Thyroid gland (tissue), 4 donors: Measurements from ENCODE around the gene CDH26. TPM values are rescaled to one million over a fixed set of nuclear protein-coding genes. Genes with fewer than 3 reads are reported as not detected.

Experiments used
- DNase-seq, 2 donors: peaks; one replicate each; pipeline ENCODE4 v3.0.0-alpha.2; 2019
- H3K27ac ChIP-seq, 3 donors: fragments of 200-600 bp; sonication (generic); 1 replicate in 2 of 3; 2 replicates in 1 of 3; pipeline ENCODE4 v1.5.1; 2016 to 2019; ENCODE audit warnings: mild to moderate bottlenecking in 1 of 3, moderate library complexity in 1 of 3
- H3K27me3 ChIP-seq: fragments of 200-600 bp; sonication (generic); one replicate; pipeline ENCODE4 v1.5.1; 2019
- H3K36me3 ChIP-seq, 2 donors: fragments of 200-600 bp; sonication (generic); one replicate each; pipeline ENCODE4 v1.5.1; 2016 to 2019
- H3K4me1 ChIP-seq, 2 donors: fragments of 200-600 bp; sonication (generic); one replicate each; pipeline ENCODE4 v1.5.1; 2017 to 2019
- H3K4me3 ChIP-seq, 3 donors: fragments of 200-600 bp; sonication (generic); replicated peaks in 1 of 3; 1 replicate in 2 of 3; 2 replicates in 1 of 3; pipeline ENCODE4 v1.5.1; 2016; ENCODE audit warnings: mild to moderate bottlenecking in 1 of 3
- H3K9me3 ChIP-seq: fragments of 200-600 bp; sonication (generic); one replicate; pipeline ENCODE4 v1.5.1; 2017
- POLR2A ChIP-seq, 2 donors: fragments of 450-650 bp; IDR thresholded peaks; one replicate each; pipeline ENCODE4 v1.6.1; 2017; ENCODE audit warnings: antibody characterized with exemption in 2 of 2, mild to moderate bottlenecking in 2 of 2, moderate library complexity in 1 of 2
- WGBS, 2 donors: methylation state at CpG; one replicate each; pipeline ENCODE4 v1.1.5; 2017; 5-methylcytosine and 5-hydroxymethylcytosine counted together
- intact Hi-C: fragments of 100-400 bp; cut with DNase I; formaldehyde crosslinking; loops from one replicate; pipeline ENCODE4 v1.15.1; 2023
- total RNA-seq, 4 donors: library from RNA; depleted of rRNA; stranded (reverse); fragments of >200 nt; gene quantifications; one replicate each; pipeline ENCODE4 v1.2.3, GENCODE V29; 2016
- TF ChIP-seq, protein P1 (sequence below), 6 experiments: fragments of 200-600 bp in 3 of 6; fragments of 450-650 bp in 3 of 6; sonication (generic) in 3 of 6; IDR thresholded peaks; one replicate each; pipeline ENCODE4 v1.5.1; 2016 to 2019; ENCODE audit warnings: antibody characterized with exemption in 6 of 6, mild to moderate bottlenecking in 2 of 6, inconsistent platforms in 1 of 6, moderate library complexity in 1 of 6

Gene CDH26
- total RNA-seq, 4 donors from 2014 or later = 0.56 to 2.5 (median 1.5) TPM

DNA sequence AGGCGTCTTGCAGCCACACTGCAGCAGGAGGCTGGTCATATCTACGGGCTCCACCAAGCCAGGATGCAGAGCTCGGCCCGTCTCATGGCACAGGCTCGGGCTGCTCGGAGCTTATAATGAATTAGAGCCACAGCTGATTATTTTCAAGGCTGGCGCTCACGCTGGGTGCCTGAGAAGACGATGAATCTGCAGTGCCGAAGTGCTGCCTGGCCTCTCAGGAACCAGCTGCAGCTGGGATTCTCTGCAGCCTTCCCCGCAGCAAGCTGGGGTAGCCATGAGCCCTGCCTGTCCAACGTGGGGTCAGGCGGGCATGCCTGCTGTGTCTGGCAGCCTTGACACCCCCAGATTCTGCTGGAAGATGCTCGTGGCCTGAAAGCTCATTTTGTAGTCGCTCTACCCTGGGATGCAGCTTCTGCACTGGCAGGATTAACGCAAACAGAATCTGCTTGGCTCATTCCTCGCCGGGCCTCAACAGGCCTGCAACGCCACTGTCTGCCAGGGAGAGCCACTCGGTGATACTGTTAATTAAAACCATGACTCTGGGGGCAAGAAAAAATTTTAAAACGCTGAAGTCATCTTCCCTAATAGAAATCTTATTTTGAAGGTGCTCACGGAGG is 104.3 kb downstream of the CDH26 start:
- DNase-seq = no peak
- no peaks in the 10 kb centered on the region for H3K36me3 ChIP-seq
- peaks cover 0 to 12% of the 10 kb centered on the region in 2 donors for H3K4me1 ChIP-seq
- no peak overlapping the region for H3K4me3 ChIP-seq
- H3K27ac ChIP-seq = no peak overlapping the region
- intact Hi-C loops = no loop called here
- WGBS, 2 donors = 76 to 82% methylated on average over 8 to 11 of the region's 22 CpGs
- TF ChIP-seq POLR2A (IDR thresholded peaks at IDR 0.05) = no peak
- TF ChIP-seq, protein P1, sequence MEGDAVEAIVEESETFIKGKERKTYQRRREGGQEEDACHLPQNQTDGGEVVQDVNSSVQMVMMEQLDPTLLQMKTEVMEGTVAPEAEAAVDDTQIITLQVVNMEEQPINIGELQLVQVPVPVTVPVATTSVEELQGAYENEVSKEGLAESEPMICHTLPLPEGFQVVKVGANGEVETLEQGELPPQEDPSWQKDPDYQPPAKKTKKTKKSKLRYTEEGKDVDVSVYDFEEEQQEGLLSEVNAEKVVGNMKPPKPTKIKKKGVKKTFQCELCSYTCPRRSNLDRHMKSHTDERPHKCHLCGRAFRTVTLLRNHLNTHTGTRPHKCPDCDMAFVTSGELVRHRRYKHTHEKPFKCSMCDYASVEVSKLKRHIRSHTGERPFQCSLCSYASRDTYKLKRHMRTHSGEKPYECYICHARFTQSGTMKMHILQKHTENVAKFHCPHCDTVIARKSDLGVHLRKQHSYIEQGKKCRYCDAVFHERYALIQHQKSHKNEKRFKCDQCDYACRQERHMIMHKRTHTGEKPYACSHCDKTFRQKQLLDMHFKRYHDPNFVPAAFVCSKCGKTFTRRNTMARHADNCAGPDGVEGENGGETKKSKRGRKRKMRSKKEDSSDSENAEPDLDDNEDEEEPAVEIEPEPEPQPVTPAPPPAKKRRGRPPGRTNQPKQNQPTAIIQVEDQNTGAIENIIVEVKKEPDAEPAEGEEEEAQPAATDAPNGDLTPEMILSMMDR (IDR thresholded peaks at IDR 0.05) = no peak
- H3K27me3 ChIP-seq = no peaks in the 10 kb centered on the region
- no peaks in the 10 kb centered on the region for H3K9me3 ChIP-seq

DNA sequence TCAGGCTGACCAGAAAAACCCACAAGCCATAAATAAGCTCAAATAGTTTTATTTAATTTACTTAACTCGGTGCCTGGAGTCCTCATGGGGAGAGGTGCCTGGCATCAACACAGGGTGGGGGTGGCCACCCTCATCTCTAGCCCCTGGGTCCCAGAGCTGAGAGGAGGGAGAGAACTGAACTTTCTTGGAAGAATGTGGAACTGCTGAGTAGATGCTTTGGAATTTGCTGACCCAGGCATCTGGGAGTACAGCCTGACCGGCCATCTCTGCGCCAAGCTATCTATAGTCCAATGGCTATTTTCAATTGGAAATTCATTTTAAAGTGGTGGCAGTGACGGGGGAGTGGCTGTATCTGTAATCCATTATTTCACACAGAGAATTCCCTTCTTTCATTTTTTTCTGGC is 104.8 kb downstream of the CDH26 start:
- H3K27ac ChIP-seq = peak overlapping the region in 1 of 3 donors; percentile 17
- no peak for TF ChIP-seq POLR2A (IDR thresholded peaks at IDR 0.05)
- TF ChIP-seq, protein P1 (IDR thresholded peaks at IDR 0.05) = no peak
- DNase-seq = no peak
- 67 to 91% methylated on average over 4 of the region's 4 CpGs for WGBS, 2 donors
- H3K27me3 ChIP-seq = no peaks in the 10 kb centered on the region
- H3K4me1 ChIP-seq = peaks cover 0 to 9% of the 10 kb centered on the region in 2 donors
- H3K9me3 ChIP-seq = no peaks in the 10 kb centered on the region
- no peak overlapping the region for H3K4me3 ChIP-seq
- intact Hi-C loops = no loop called here
- H3K36me3 ChIP-seq = no peaks in the 10 kb centered on the region

GRCh38 chr20:60063739-60064380 is 105.6 kb downstream of the CDH26 start:
- no peak for DNase-seq

More at GRCh38 chr20:60063739-60064380, 105.6 kb downstream of the CDH26 start:
- Histone ChIP-seq H3K27ac (peak overlapping the region in 1 of 3 donors; percentile 17), H3K4me3 (no peak overlapping the region), H3K9me3 (no peaks in the 10 kb centered on the region), H3K4me1 (peaks cover 0 to under 1% of the 10 kb centered on the region in 2 donors), H3K36me3 (no peaks in the 10 kb centered on the region), H3K27me3 (no peaks in the 10 kb centered on the region)
- no peak for TF ChIP-seq POLR2A (IDR thresholded peaks at IDR 0.05)
- TF ChIP-seq, protein P1 (IDR thresholded peaks at IDR 0.05) = no peak
- intact Hi-C loops = no loop called here
- WGBS, 2 donors = 53 to 86% methylated on average over 2 to 3 of the region's 3 CpGs

Other genes with a start within 250 kb of the CDH26 start
- 1 to 10 TPM; 1.9 to 8.5 (median 5.9) TPM for gene SYCP2, start 24.8 kb upstream of the CDH26 start, total RNA-seq
- 10 to 100 TPM in 1 of 4 donors, 1 to 10 TPM in 3; 7.1 to 10.4 (median 7.6) TPM for gene PPP1R3D, start 18.1 kb upstream of the CDH26 start, total RNA-seq
- gene FAM217B, start 18.0 kb upstream of the CDH26 start, total RNA-seq = 10 to 100 TPM in 3 of 4 donors, 1 to 10 TPM in 1; 9.4 to 15.9 (median 12.9) TPM